ENCODE measurements around the gene TRERF1. TPM values are rescaled to one million over a fixed set of nuclear protein-coding genes. Genes with fewer than 3 reads are reported as not detected.

Gene TRERF1
- total RNA-seq, 1 experiment from 2014 or later, result 0.39 TPM

GRCh38 chr6:42378536-42378935, 73.2 kb downstream of the TRERF1 start:
- TF ChIP-seq CTCF (IDR thresholded peaks at IDR 0.05; ENCODE audit: insufficient read depth in 1 of 2, low read depth in 1 of 2, low read length in 1 of 2, severe bottlenecking in 1 of 2, unreplicated experiment in 1 of 2), result no peak
- no peaks in the 10 kb centered on the region for H3K36me3 Mint-ChIP-seq (ENCODE audit: insufficient read depth, unreplicated experiment)
- H3K9me3 Mint-ChIP-seq (ENCODE audit: unreplicated experiment), result no peaks in the 10 kb centered on the region
- BruUV-seq (replicated peaks), result no TSS peak
- Histone ChIP-seq H3K27me3 (replicated peaks; ENCODE audit: control insufficient read depth, insufficient read depth, low read length) (no peaks in the 10 kb centered on the region), H3K9me3 (no peaks in the 10 kb centered on the region), H3K4me1 (no peaks in the 10 kb centered on the region), H3K4me3 (ENCODE audit: low read depth, low read length) (no peak overlapping the region), H3K36me3 (ENCODE audit: control insufficient read depth, insufficient read depth, low read length) (no peaks in the 10 kb centered on the region)
- no peak overlapping the region for H3K27ac Mint-ChIP-seq (ENCODE audit: unreplicated experiment)
- no peaks in the 10 kb centered on the region for H3K4me1 Mint-ChIP-seq (ENCODE audit: low read depth, unreplicated experiment)
- POLR2A ChIA-PET, result no interaction called here
- no peak for DNase-seq
- intact Hi-C loops (cut with micrococcal nuclease; ENCODE audit: unreplicated experiment), result no loop called here
- no peak overlapping the region for H3K4me3 Mint-ChIP-seq (ENCODE audit: unreplicated experiment)
- CTCF ChIA-PET, result no interaction called here
- H3K27me3 Mint-ChIP-seq (ENCODE audit: insufficient read depth, unreplicated experiment), result peaks cover 2% of the 10 kb centered on the region

- no peak for TF ChIP-seq CTCF (IDR thresholded peaks at IDR 0.05; ENCODE audit: insufficient read depth in 1 of 2, low read depth in 1 of 2, low read length in 1 of 2, severe bottlenecking in 1 of 2, unreplicated experiment in 1 of 2)
- Histone ChIP-seq H3K4me1 (no peaks in the 10 kb centered on the region), H3K4me3 (ENCODE audit: low read depth, low read length) (no peak overlapping the region), H3K27me3 (replicated peaks; ENCODE audit: control insufficient read depth, insufficient read depth, low read length) (no peaks in the 10 kb centered on the region), H3K36me3 (ENCODE audit: control insufficient read depth, insufficient read depth, low read length) (no peaks in the 10 kb centered on the region), H3K9me3 (no peaks in the 10 kb centered on the region)
- CTCF ChIA-PET, result interaction anchor here (0.6 kb wide), 1 partner anchor 169 kb away, joined by 3 read pairs; no protein-coding TSS in a partner anchor
- intact Hi-C loops (cut with micrococcal nuclease; ENCODE audit: unreplicated experiment), result no loop called here
- H3K36me3 Mint-ChIP-seq (ENCODE audit: insufficient read depth, unreplicated experiment), result no peaks in the 10 kb centered on the region
- no TSS peak for BruUV-seq (replicated peaks)
- DNase-seq, result no peak
- no peak overlapping the region for H3K4me3 Mint-ChIP-seq (ENCODE audit: unreplicated experiment)
- no peaks in the 10 kb centered on the region for H3K27me3 Mint-ChIP-seq (ENCODE audit: insufficient read depth, unreplicated experiment)
- POLR2A ChIA-PET, result no interaction called here
- H3K9me3 Mint-ChIP-seq (ENCODE audit: unreplicated experiment), result no peaks in the 10 kb centered on the region
- H3K4me1 Mint-ChIP-seq (ENCODE audit: low read depth, unreplicated experiment), result no peaks in the 10 kb centered on the region
- H3K27ac Mint-ChIP-seq (ENCODE audit: unreplicated experiment), result no peak overlapping the region
These were observed 73.6 kb downstream of the TRERF1 start for GRCh38 chr6:42378125-42378524.

DNA sequence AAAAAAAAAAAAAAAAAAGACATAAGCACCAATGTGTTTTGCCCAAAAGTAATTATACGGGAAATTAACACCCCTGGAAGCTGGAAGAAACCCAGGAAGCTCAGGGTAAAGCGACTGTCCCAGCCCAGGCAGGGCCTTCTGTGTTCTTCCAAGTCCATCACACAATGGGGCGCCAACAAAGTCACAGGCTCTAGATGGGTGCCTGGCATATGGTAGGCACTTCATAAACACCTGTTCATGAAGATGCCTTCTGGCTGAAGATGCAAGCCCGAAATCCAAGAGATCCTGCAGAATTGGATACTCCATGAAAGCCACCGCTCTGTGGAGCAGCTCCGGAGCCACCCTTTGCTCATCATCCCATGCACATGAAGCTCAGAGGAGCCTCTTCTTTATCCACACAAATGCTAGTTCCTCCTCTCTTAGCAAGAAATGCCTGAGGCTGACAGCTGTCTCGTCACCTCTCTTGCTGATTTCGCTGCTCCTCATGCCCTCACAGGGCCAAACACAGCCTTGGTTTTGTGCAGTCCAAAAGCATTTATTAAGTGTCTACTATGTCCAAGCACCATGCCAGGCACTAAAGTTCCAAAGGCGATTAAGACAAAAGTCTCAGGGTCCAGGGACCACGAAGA, 76.6 kb downstream of the TRERF1 start:
- TF ChIP-seq CTCF (IDR thresholded peaks at IDR 0.05; ENCODE audit: insufficient read depth in 1 of 2, low read depth in 1 of 2, low read length in 1 of 2, severe bottlenecking in 1 of 2, unreplicated experiment in 1 of 2), result no peak
- H3K27ac Mint-ChIP-seq (ENCODE audit: unreplicated experiment), result no peak overlapping the region
- Histone ChIP-seq H3K4me1 (no peaks in the 10 kb centered on the region), H3K4me3 (ENCODE audit: low read depth, low read length) (no peak overlapping the region), H3K9me3 (no peaks in the 10 kb centered on the region), H3K36me3 (ENCODE audit: control insufficient read depth, insufficient read depth, low read length) (no peaks in the 10 kb centered on the region), H3K27me3 (replicated peaks; ENCODE audit: control insufficient read depth, insufficient read depth, low read length) (no peaks in the 10 kb centered on the region)
- no peaks in the 10 kb centered on the region for H3K36me3 Mint-ChIP-seq (ENCODE audit: insufficient read depth, unreplicated experiment)
- no peaks in the 10 kb centered on the region for H3K4me1 Mint-ChIP-seq (ENCODE audit: low read depth, unreplicated experiment)
- intact Hi-C loops (cut with micrococcal nuclease; ENCODE audit: unreplicated experiment), result no loop called here
- ChIA-PET CTCF (interaction anchor here (0.7 to 1.5 kb wide), 2 partner anchors 16 to 172 kb away, joined by 4 to 6 read pairs; no protein-coding TSS in a partner anchor), POLR2A (no interaction called here)
- no TSS peak for BruUV-seq (replicated peaks)
- no peaks in the 10 kb centered on the region for H3K27me3 Mint-ChIP-seq (ENCODE audit: insufficient read depth, unreplicated experiment)
- DNase-seq, result no peak
- H3K4me3 Mint-ChIP-seq (ENCODE audit: unreplicated experiment), result no peak overlapping the region
- H3K9me3 Mint-ChIP-seq (ENCODE audit: unreplicated experiment), result no peaks in the 10 kb centered on the region

Data from Caco-2 (cell line).